Progenitor cell of endocrine pancreas (in vitro differentiated cells): ENCODE measurements around the gene ITPR3. TPM values are rescaled to one million over a fixed set of nuclear protein-coding genes. Genes with fewer than 3 reads are reported as not detected.

ENCODE experiments used
- DNase-seq: peaks from one replicate; pipeline ENCODE4 v3.0.0; 2021; ENCODE audit warnings: low spot score; ENCODE audit not compliant: unreplicated experiment
- H3K27ac Mint-ChIP-seq: 2 replicates; pipeline ENCODE4 v1.8.0; 2021; ENCODE audit warnings: mild to moderate bottlenecking, moderate library complexity, mixed read lengths
- H3K27me3 Mint-ChIP-seq: 2 replicates; pipeline ENCODE4 v1.8.0; 2021; ENCODE audit warnings: mixed read lengths
- H3K36me3 Mint-ChIP-seq: 2 replicates; pipeline ENCODE4 v1.8.0; 2022; ENCODE audit warnings: mixed read lengths; ENCODE audit not compliant: insufficient read depth
- H3K4me1 Mint-ChIP-seq: 2 replicates; pipeline ENCODE4 v1.8.0; 2021; ENCODE audit warnings: low read depth, mixed read lengths
- H3K4me3 Mint-ChIP-seq: 2 replicates; pipeline ENCODE4 v1.8.0; 2021; ENCODE audit warnings: low read depth, mild to moderate bottlenecking, moderate library complexity, mixed read lengths
- H3K9me3 Mint-ChIP-seq: 2 replicates; pipeline ENCODE4 v1.8.0; 2021; ENCODE audit warnings: low read depth, mixed read lengths
- total RNA-seq: library from RNA; stranded (reverse); gene quantifications from 2 replicates; pipeline ENCODE4 v1.2.1, GENCODE V29; 2021
- TF ChIP-seq, protein P1 (sequence below): fragments of 200-600 bp; sonication (generic); IDR thresholded peaks from one replicate; pipeline ENCODE4 v1.5.0; 2021; ENCODE audit warnings: antibody characterized with exemption, mild to moderate bottlenecking; ENCODE audit not compliant: unreplicated experiment

Gene ITPR3
- total RNA-seq, 1 donor from 2014 or later: 28.3 TPM

DNA sequence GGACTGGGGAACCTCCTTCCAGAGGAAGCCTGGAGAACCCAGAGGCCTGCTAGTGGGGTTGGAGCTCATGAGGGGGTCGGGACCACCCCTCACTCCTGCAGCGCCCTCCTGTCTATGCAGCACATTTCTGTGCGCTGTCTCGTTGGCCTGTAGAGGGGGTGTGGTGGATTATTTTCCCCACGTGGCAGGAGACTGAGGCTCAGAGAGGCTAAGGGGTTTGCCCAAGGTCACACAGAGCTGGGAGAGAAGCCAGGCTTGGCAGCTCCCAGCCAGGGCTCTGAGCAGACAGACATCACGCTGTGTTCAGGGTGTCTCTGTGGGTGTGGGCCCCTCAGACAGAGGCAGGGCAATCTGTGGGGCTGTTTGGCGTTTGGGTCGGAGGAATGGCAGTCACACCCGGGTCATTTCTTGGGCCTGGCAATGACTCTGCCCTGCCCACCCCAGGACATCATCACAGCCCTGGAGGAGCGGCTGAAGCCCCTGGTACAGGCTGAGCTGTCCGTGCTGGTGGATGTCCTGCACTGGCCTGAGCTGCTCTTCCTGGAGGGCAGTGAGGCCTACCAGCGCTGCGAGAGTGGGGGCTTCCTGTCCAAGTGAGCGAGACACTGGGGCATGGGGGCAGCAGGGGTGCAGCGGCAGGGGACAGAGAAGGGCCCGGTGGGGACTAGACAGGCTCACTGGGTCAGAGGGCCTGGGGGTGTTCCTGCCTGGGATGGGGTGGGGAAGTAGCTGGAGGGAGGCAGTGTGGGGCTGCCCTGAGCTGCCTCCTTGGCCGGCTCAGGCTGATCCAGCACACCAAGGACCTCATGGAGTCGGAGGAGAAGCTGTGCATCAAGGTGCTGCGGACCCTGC, 62.7 kb downstream of the ITPR3 start:
- DNase-seq: no peak

DNA sequence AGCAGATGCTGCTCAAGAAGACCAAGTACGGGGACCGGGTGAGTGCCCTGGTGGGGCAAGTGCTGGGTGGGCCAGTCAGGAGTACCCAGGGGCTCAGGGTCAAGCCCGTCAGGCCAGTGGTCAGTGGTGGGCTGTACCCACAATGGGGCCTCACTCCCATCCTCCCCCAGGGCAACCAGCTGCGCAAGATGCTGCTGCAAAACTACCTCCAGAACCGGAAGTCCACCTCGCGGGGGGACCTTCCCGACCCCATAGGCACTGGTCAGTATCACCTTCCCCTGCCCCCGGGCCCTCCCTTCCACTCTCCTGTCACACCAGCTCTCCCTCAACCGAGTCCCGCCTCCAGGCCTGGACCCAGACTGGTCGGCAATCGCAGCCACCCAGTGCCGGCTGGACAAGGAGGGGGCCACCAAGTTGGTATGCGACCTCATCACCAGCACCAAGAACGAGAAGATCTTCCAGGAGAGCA, 63.3 kb downstream of the ITPR3 start:
- no peak for DNase-seq
- Mint-ChIP-seq H3K4me1 (no peaks in the 10 kb centered on the region), H3K36me3 (peaks cover 14% of the 10 kb centered on the region), H3K27me3 (no peaks in the 10 kb centered on the region), H3K4me3 (no peak overlapping the region), H3K9me3 (no peaks in the 10 kb centered on the region), H3K27ac (no peak overlapping the region)
- TF ChIP-seq, protein P1, sequence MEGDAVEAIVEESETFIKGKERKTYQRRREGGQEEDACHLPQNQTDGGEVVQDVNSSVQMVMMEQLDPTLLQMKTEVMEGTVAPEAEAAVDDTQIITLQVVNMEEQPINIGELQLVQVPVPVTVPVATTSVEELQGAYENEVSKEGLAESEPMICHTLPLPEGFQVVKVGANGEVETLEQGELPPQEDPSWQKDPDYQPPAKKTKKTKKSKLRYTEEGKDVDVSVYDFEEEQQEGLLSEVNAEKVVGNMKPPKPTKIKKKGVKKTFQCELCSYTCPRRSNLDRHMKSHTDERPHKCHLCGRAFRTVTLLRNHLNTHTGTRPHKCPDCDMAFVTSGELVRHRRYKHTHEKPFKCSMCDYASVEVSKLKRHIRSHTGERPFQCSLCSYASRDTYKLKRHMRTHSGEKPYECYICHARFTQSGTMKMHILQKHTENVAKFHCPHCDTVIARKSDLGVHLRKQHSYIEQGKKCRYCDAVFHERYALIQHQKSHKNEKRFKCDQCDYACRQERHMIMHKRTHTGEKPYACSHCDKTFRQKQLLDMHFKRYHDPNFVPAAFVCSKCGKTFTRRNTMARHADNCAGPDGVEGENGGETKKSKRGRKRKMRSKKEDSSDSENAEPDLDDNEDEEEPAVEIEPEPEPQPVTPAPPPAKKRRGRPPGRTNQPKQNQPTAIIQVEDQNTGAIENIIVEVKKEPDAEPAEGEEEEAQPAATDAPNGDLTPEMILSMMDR: no peak

More for the DNA sequence above, 62.7 kb downstream of the ITPR3 start:
- Mint-ChIP-seq H3K27ac (no peak overlapping the region), H3K4me3 (no peak overlapping the region), H3K36me3 (peaks cover 15% of the 10 kb centered on the region), H3K4me1 (no peaks in the 10 kb centered on the region), H3K9me3 (no peaks in the 10 kb centered on the region), H3K27me3 (no peaks in the 10 kb centered on the region)
- TF ChIP-seq, protein P1: no peak

DNA sequence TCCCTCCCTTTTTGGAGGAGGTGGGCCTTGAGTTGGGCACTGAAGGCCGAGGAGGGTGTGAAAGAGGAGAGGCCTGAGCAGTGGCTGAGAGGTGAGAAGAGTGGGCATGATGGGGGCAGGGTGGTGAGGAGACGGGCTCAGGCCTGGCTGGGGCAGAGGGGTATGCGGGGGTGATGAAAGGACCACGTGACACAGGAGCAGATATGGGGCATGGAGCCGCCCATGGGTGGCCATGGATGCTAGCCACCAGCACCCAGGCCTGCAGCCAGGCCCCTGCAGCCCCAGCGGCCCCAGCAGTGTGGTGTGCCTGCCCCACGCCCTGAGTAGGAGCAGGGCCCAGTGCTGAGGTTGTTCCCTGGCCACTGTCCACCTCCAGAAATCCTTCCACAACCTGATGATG, 63.9 kb downstream of the ITPR3 start:
- peaks cover 11% of the 10 kb centered on the region for H3K36me3 Mint-ChIP-seq
- no peak for DNase-seq
- TF ChIP-seq, protein P1: no peak
- H3K4me1 Mint-ChIP-seq: no peaks in the 10 kb centered on the region
- H3K27ac Mint-ChIP-seq: no peak overlapping the region
- no peaks in the 10 kb centered on the region for H3K9me3 Mint-ChIP-seq
- H3K27me3 Mint-ChIP-seq: no peaks in the 10 kb centered on the region
- no peak overlapping the region for H3K4me3 Mint-ChIP-seq

DNA sequence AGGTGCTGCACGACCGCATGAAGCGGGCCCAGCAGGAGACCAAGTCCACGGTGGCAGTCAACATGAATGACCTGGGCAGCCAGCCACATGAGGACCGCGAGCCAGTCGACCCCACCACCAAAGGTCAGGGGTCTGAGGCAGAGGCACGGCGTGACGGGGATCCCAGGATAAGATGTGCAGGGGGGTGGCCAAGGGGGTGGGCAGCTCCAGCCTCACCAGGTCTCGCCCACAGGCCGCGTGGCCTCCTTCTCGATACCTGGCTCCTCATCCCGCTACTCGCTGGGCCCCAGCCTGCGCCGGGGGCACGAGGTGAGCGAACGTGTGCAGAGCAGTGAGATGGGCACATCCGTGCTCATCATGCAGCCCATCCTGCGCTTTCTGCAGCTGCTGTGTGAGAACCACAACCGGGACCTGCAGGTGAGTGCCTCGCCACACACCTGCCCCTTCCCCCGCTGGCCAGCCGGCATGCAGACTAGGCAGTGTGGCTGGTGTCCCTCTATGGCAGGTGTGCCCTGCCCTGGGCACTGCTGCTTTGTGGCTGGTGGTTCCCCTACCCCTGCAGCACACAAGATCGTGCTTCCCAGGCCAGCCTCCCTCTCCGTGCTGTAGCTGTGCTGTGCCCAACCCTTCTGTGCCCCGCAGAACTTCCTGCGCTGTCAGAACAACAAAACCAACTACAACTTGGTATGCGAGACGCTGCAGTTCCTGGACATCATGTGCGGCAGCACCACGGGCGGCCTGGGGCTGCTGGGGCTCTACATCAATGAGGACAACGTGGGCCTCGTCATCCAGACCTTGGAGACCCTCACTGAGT, 64.5 kb downstream of the ITPR3 start:
- no peaks in the 10 kb centered on the region for H3K4me1 Mint-ChIP-seq
- H3K27me3 Mint-ChIP-seq: no peaks in the 10 kb centered on the region
- no peaks in the 10 kb centered on the region for H3K9me3 Mint-ChIP-seq
- no peak for DNase-seq
- H3K36me3 Mint-ChIP-seq: peaks cover 11% of the 10 kb centered on the region
- H3K4me3 Mint-ChIP-seq: no peak overlapping the region
- H3K27ac Mint-ChIP-seq: no peak overlapping the region
- TF ChIP-seq, protein P1: no peak

DNA sequence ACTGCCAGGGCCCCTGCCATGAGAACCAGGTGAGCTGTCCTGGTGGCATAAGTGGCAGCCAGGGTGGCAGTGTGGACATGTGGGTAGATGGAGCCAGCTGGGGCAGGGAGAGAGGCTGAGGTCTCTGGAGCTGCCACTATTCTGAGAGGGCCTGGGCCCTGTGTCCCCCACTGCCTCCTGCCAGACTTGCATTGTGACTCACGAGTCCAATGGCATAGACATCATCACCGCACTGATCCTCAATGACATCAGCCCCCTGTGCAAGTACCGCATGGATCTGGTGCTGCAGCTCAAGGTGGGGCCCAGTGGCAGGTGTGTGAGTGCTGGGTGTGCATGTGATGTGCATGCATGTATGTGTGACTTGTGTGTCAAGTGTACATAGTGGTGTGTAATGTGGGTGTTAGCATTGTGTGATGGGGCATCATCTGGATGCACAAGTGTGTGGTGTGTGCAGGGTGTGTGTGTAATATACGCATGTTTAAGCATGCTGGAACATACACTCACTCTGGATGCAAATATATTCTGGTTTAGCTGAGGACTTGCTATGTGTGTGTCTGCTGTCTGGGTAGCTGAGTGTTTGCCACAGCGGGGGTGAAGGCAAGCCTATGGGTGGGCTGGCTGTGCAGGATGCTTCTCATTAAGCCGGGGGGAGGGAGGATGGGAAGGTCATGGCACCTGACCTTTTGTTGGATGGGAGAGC, 65.3 kb downstream of the ITPR3 start:
- TF ChIP-seq, protein P1: no peak
- H3K27me3 Mint-ChIP-seq: no peaks in the 10 kb centered on the region
- H3K36me3 Mint-ChIP-seq: peaks cover 10% of the 10 kb centered on the region
- H3K9me3 Mint-ChIP-seq: no peaks in the 10 kb centered on the region
- H3K4me1 Mint-ChIP-seq: no peaks in the 10 kb centered on the region
- peak overlapping the region; percentile 59 for H3K27ac Mint-ChIP-seq
- DNase-seq: no peak
- H3K4me3 Mint-ChIP-seq: no peak overlapping the region
